ENCODE results near the gene RSKR. TPM values are rescaled to one million over a fixed set of nuclear protein-coding genes. Genes with fewer than 3 reads are reported as not detected.
A peak's percentile ranks its signal among the peaks of the same experiment; 100 is the strongest.
"Not testable (repeated sequence)": the region's sequence is repeated elsewhere in the genome, so short reads cannot be mapped to it uniquely, and the experiment has no call there.

Gene RSKR, protein sequence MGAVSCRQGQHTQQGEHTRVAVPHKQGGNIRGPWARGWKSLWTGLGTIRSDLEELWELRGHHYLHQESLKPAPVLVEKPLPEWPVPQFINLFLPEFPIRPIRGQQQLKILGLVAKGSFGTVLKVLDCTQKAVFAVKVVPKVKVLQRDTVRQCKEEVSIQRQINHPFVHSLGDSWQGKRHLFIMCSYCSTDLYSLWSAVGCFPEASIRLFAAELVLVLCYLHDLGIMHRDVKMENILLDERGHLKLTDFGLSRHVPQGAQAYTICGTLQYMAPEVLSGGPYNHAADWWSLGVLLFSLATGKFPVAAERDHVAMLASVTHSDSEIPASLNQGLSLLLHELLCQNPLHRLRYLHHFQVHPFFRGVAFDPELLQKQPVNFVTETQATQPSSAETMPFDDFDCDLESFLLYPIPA
- total RNA-seq (2022): 35.1 and 42.1 TPM in 2 replicates
- percentile 82 among the genes with signal in this experiment for Bru-seq, nascent RNA
- BruChase-seq, experiment 1, labeled RNA remaining after a 6-hour chase: percentile 96 among the genes with signal in this experiment
- BruChase-seq, experiment 2, labeled RNA remaining after a 2-hour chase: percentile 96 among the genes with signal in this experiment
- long read RNA-seq, partial matches to known transcripts: 0 of 2 reads
- long read RNA-seq, other reads (novel, unspliced or antisense): 0 of 2 reads

DNA sequence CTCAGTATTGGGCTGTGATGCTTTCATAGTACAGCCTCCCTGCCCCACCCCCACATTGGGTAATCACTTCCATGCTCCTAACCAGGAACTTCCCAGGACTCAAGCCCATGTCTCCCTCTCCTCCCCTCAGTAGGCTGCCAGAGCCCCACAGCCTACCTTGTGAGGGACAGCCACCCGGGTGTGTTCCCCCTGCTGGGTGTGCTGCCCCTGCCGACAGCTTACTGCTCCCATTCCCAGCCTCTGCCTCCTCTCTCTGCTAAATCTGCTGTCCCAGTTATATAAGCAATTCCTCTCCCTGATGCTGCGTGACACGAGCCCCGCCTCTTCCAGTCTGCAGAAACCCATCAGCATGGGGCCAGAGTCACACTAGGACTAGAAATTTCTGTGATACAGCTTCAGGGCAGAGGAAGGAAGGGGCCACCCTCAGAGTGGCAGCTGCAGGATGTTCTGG, at the start of gene RSKR:
RSKR (minus strand) TSS at position 255 of the 451 bp plus-strand sequence; CDS start at position 231, 24 bp downstream.
- CTCF ChIA-PET: interaction anchor here (1.5 kb wide), 1 partner anchor 119 kb away, joined by 5 read pairs; no protein-coding TSS in a partner anchor
- H3K36me3 Mint-ChIP-seq (ENCODE audit: insufficient read depth, unreplicated experiment): peaks cover 10% of the 10 kb centered on the region
- intact Hi-C loops (cut with micrococcal nuclease; ENCODE audit: unreplicated experiment): loop anchor here (5.0 kb wide), 1 partner anchor 122 kb away; no protein-coding TSS in a partner anchor
- BruUV-seq (replicated peaks): no TSS peak
- H3K9me3 Mint-ChIP-seq (ENCODE audit: low read depth, unreplicated experiment): no peaks in the 10 kb centered on the region
- H3K27me3 Mint-ChIP-seq (ENCODE audit: unreplicated experiment): no peaks in the 10 kb centered on the region
- H3K4me3 Mint-ChIP-seq (ENCODE audit: low read depth, unreplicated experiment): no peak within 1 kb of the TSS
- H3K4me1 Mint-ChIP-seq (ENCODE audit: low read depth, unreplicated experiment): no peaks in the 10 kb centered on the region
- no peak for DNase-seq
- TF ChIP-seq, protein P1, sequence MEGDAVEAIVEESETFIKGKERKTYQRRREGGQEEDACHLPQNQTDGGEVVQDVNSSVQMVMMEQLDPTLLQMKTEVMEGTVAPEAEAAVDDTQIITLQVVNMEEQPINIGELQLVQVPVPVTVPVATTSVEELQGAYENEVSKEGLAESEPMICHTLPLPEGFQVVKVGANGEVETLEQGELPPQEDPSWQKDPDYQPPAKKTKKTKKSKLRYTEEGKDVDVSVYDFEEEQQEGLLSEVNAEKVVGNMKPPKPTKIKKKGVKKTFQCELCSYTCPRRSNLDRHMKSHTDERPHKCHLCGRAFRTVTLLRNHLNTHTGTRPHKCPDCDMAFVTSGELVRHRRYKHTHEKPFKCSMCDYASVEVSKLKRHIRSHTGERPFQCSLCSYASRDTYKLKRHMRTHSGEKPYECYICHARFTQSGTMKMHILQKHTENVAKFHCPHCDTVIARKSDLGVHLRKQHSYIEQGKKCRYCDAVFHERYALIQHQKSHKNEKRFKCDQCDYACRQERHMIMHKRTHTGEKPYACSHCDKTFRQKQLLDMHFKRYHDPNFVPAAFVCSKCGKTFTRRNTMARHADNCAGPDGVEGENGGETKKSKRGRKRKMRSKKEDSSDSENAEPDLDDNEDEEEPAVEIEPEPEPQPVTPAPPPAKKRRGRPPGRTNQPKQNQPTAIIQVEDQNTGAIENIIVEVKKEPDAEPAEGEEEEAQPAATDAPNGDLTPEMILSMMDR (IDR thresholded peaks at IDR 0.05; ENCODE audit: unreplicated experiment): no peak
- peak within 1 kb of the TSS; percentile 26 for H3K27ac Mint-ChIP-seq (ENCODE audit: unreplicated experiment)

DNA sequence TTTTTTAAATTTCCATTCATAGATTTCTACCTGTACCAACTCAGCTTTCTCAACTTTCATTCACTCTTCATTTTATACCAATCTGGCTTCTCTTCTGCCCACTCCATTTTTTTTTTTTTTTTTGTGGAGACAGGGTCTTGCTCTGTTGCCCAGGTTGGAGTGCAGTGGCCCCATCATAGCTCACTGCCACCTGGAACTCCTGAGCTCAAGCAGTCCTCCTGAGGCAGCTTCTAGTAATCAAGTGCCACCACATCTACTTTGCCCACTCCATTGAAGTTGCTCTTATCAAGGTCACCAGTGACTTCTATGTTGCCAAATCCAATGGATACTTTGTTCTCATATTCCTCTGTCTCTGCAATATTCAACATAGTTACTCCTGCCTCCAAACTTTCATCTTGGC, 49.7 kb upstream of the RSKR start:
- Mint-ChIP-seq H3K27ac (ENCODE audit: unreplicated experiment) (peak overlapping the region; percentile 96), H3K27me3 (ENCODE audit: unreplicated experiment) (no peaks in the 10 kb centered on the region), H3K4me3 (ENCODE audit: low read depth, unreplicated experiment) (peak overlapping the region; percentile 94), H3K36me3 (ENCODE audit: insufficient read depth, unreplicated experiment) (peaks cover 47% of the 10 kb centered on the region), H3K4me1 (ENCODE audit: low read depth, unreplicated experiment) (peaks cover 40% of the 10 kb centered on the region), H3K9me3 (ENCODE audit: low read depth, unreplicated experiment) (no peaks in the 10 kb centered on the region)
- BruUV-seq (replicated peaks): no TSS peak
- TF ChIP-seq, protein P1 (IDR thresholded peaks at IDR 0.05; ENCODE audit: unreplicated experiment): no peak
- CTCF ChIA-PET: no interaction called here
- intact Hi-C loops (cut with micrococcal nuclease; ENCODE audit: unreplicated experiment): loop anchor here (5.0 kb wide), 1 partner anchor 54 kb away; the partner anchor contains the start of genes RAB34 and RPL23A
- no peak for DNase-seq

DNA sequence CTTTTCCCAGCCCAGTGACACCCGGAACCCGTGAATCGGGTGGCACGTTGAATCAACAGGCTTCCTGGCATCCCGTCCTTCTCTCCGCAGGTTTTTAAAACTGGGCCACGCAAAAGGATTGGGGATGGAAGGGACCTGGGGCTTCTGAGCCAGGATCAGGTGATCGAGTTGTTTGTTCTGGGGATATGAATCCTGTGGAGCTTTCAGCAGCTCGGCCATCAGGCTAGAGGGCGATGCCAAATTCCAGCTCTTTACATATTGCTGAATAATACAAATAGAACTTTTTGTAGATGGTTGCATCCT, 48.5 kb upstream of the RSKR start:
- H3K4me1 Mint-ChIP-seq (ENCODE audit: low read depth, unreplicated experiment): peaks cover 40% of the 10 kb centered on the region
- H3K27ac Mint-ChIP-seq (ENCODE audit: unreplicated experiment): peak overlapping the region; percentile 96
- intact Hi-C loops (cut with micrococcal nuclease; ENCODE audit: unreplicated experiment): loop anchor here (5.0 kb wide), 1 partner anchor 55 kb away; the partner anchor contains the start of genes RAB34 and RPL23A
- TSS peak; percentile 47 for BruUV-seq (replicated peaks)
- peaks cover 51% of the 10 kb centered on the region for H3K36me3 Mint-ChIP-seq (ENCODE audit: insufficient read depth, unreplicated experiment)
- no peak for DNase-seq
- no peaks in the 10 kb centered on the region for H3K27me3 Mint-ChIP-seq (ENCODE audit: unreplicated experiment)
- TF ChIP-seq, protein P1 (IDR thresholded peaks at IDR 0.05; ENCODE audit: unreplicated experiment): no peak
- no peaks in the 10 kb centered on the region for H3K9me3 Mint-ChIP-seq (ENCODE audit: low read depth, unreplicated experiment)
- CTCF ChIA-PET: interaction anchor here (0.6 to 1.9 kb wide), 3 partner anchors 12 to 486 kb away, joined by 3 to 7 read pairs (median 5); no protein-coding TSS in a partner anchor
- peak overlapping the region; percentile 94 for H3K4me3 Mint-ChIP-seq (ENCODE audit: low read depth, unreplicated experiment)

DNA sequence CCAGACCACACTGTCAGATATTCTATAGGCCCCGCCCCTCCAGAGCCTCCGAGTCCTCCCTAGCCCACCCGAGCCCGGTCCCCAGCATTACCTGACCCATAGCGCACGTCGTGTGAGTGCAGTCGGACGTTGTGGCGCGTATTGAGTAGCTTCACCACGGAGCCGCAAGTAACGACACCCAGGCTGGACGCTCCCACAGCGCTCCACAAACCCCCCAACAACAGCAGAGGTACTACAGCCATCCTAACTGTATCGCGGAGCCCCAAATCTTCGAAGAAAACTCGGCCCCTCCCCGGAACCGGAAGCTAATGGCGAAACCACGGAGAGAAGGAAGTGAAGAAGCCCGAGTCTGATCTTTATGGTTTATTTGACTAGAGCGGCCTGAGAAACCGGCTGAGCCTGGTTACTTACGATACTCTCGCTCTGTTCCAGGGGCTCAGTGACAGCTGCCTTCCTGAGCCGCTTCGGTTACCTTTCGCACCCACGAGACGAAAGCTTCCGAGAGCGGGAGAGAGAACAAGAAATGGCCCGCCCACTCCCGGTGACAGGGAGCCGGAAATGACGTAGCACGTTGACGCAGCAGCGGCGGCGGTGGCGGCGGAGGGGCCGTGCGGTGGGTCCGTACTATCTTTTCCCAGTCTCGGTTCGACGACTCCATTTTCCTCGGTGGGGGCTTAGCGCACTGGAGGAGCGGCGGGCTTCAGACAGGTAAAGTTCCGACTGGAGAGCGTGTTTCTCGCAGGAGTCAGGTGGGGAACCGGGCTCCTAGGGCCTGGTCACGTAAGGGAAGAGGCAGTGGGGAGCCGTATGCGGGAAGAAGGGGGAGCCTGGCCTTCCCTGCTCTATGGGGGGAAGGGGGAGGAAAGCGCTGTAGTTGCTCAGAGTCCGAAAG, 47.9 kb upstream of the RSKR start, which contains the start of the genes SDF2 and SUPT6H:
SDF2 (minus strand) TSS at position 272 of the 892 bp plus-strand sequence; CDS start at position 242, 30 bp downstream.
SUPT6H (plus strand) TSS at position 571 of the 892 bp plus-strand sequence. CDS start 11,197 bp downstream, outside the sequence.
- CTCF ChIA-PET: interaction anchor here (0.6 to 1.9 kb wide), 8 partner anchors 10 to 487 kb away, joined by 3 to 7 read pairs (median 4); partner anchors contain the start of gene BLTP2
- peak within 1 kb of the TSS; percentile 94 for H3K4me3 Mint-ChIP-seq (ENCODE audit: low read depth, unreplicated experiment)
- peaks cover 51% of the 10 kb centered on the region for H3K36me3 Mint-ChIP-seq (ENCODE audit: insufficient read depth, unreplicated experiment)
- H3K4me1 Mint-ChIP-seq (ENCODE audit: low read depth, unreplicated experiment): peaks cover 40% of the 10 kb centered on the region
- BruUV-seq (replicated peaks): TSS peak; percentile 76
- TF ChIP-seq, protein P1 (IDR thresholded peaks at IDR 0.05; ENCODE audit: unreplicated experiment): no peak
- intact Hi-C loops (cut with micrococcal nuclease; ENCODE audit: unreplicated experiment): loop anchor here (5.0 kb wide), 1 partner anchor 55 kb away; the partner anchor contains the start of genes RAB34 and RPL23A
- peak within 1 kb of the TSS; percentile 96 for H3K27ac Mint-ChIP-seq (ENCODE audit: unreplicated experiment)
- peak; percentile 92 for DNase-seq
- no peaks in the 10 kb centered on the region for H3K27me3 Mint-ChIP-seq (ENCODE audit: unreplicated experiment)
- no peaks in the 10 kb centered on the region for H3K9me3 Mint-ChIP-seq (ENCODE audit: low read depth, unreplicated experiment)

DNA sequence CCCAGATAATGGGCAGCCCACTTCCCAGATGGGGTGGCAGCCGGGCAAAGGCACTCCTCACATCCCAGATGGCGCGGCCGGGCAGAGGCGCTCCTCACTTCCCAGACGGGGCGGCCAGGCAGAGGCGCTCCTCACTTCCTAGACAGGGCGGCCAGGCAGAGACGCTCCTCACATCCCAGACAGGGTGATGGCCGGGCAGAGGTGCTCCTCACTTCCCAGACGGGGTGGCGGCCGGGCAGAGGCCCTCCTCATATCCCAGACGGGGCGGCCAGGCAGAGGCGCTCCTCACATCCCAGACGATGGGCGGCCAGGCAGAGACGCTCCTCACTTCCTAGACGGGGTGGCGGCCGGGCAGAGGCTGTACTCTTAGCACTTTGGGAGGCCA, 45.5 kb upstream of the RSKR start:
- H3K27ac Mint-ChIP-seq (ENCODE audit: unreplicated experiment); CTCF ChIA-PET; BruUV-seq (replicated peaks); H3K9me3 Mint-ChIP-seq (ENCODE audit: low read depth, unreplicated experiment); H3K27me3 Mint-ChIP-seq (ENCODE audit: unreplicated experiment); intact Hi-C loops (cut with micrococcal nuclease; ENCODE audit: unreplicated experiment); DNase-seq: not testable (repeated sequence)
- Mint-ChIP-seq H3K36me3 (ENCODE audit: insufficient read depth, unreplicated experiment) (peaks cover 62% of the 10 kb centered on the region), H3K4me3 (ENCODE audit: low read depth, unreplicated experiment) (peak overlapping the region; percentile 94), H3K4me1 (ENCODE audit: low read depth, unreplicated experiment) (peaks cover 31% of the 10 kb centered on the region)
